GM12801 (cell line): Measurements from ENCODE around the gene WASF1.

Source experiments
- CTCF ChIP-seq: IDR thresholded peaks from one replicate; pipeline ENCODE4 v1.5.1; 2011; ENCODE audit warnings: control low read depth; ENCODE audit not compliant: insufficient read length; ENCODE audit errors: extremely low read depth

WASF1 gene

DNA sequence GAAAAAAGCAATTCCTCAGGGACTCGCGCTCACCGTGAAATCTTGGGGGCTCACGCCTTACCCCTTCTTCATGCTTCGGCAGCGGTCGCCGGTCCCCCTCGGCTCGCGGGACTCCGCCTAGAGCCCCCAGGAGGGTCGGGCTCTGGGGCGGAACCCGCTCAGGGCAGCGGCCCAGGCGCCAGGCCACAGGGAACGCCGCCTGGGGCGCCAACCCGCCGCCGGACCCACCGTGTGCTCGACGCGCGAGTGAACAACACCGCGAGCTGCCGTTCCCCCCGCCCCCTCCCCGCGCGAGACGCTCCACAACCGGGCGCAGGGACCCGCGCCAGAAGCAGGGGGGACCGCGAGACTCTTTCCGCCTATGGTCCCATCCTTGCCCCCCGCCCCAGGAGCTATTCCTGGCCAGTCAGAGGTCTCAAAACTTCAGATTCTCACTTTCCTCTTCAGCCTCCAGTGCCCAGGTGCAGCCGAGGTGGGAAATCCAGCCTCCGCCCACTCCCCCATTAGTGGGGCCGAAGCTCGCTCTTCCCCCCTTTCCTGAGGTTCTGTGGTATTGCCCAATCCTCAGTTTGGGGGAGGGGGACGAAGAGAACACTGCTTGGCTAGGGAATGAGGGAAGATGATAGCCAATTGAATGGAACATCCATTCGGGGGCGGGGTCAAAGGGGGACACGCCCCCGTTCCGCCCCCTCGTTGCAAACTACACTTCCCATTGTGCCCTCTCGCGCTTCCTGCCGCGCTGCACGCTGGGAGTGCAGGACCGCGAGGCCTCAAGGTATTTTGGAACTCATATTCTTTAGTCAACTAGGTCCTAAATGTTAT, at the start of gene WASF1:
Gene WASF1 (minus strand): TSS at position 265 of the 822 bp plus-strand sequence. CDS start 52,069 bp downstream, outside the sequence.
- TF ChIP-seq CTCF: no peak

GRCh38 chr6:110226261-110226660, 46.8 kb upstream of the WASF1 start:
- no peak for TF ChIP-seq CTCF

- TF ChIP-seq CTCF: no peak
Observed at GRCh38 chr6:110221738-110222137, 42.3 kb upstream of the WASF1 start.

DNA sequence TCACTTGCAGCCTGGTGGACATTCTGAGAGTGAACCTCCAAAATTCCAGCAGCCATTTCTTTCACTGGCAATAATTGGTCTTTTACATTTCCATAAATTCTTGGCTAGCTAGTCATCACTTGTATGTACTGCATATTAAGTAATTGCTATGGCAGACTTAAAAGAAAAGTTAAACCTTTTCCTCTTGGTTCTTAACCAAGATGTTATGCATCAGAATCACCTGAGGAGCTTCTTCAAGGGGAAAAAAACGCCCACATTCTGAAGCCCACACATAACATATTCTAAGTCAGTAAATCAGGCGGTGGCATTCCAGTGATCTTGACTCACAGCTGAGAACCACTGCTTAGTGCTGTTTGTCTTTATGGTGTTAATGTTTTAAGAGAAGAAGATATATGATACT, 37.8 kb upstream of the WASF1 start:
- TF ChIP-seq CTCF: no peak

DNA sequence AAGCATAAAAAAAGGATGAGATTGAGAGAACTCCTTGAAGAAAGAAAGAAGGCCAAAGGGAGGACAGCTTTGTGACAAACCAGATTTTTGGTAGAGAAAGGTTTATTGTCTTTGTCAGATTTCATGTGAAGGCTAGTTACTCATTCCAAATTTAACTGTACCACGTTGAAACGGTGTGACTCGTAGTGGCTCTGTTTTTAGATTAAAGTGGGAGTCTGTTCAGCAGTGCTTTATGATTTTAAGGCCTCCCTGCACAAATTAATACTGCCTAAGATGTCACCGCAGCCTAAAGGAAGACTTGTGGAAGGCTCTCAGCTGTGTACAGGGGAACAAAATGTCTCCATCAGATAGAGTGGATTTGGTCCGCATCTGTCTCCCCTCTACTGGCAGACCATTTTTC, 36.7 kb upstream of the WASF1 start:
- TF ChIP-seq CTCF: no peak

- TF ChIP-seq CTCF: no peak
Observed at GRCh38 chr6:110214338-110214737, 34.9 kb upstream of the WASF1 start.

DNA sequence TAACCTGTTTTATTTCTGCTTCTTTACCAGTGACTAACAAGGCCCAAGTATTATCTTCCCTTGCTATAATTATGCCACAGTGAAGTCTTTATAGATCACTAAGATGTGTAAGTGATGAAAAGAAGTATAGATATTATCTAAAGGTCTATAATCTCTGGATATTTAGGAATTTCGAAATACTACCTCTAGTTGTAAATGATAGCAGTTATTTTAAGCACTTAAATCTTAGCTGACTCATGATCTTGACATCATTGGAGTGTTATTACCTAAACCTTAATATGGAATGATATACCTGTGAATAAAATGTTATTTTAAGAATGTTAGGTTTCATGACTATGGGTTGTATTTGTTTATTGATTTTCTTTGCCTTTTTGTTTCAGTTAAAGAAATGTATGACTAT, 32.3 kb upstream of the WASF1 start:
- no peak for TF ChIP-seq CTCF
